Osteoblast (primary cell): ENCODE measurements around the gene RECQL5. TPM values are rescaled to one million over a fixed set of nuclear protein-coding genes. Genes with fewer than 3 reads are reported as not detected.

Experiments
- DNase-seq: peaks from one replicate; pipeline ENCODE4 v3.0.0; 2011; ENCODE audit warnings: low spot score, mixed read lengths; ENCODE audit not compliant: insufficient read length; ENCODE audit errors: missing footprints
- H2AFZ ChIP-seq: 2 replicates; pipeline ENCODE4 v1.6.0; 2011; ENCODE audit warnings: mild to moderate bottlenecking, low read length
- H3K27ac ChIP-seq: 2 replicates; pipeline ENCODE4 v1.5.1; 2011; ENCODE audit warnings: mild to moderate bottlenecking, low read depth, low read length, moderate library complexity
- H3K27me3 ChIP-seq: 2 replicates; pipeline ENCODE4 v1.6.0; 2012; ENCODE audit warnings: mild to moderate bottlenecking, control low read depth, inconsistent platforms, low read length, moderate library complexity; ENCODE audit not compliant: insufficient read depth
- H3K36me3 ChIP-seq: 2 replicates; pipeline ENCODE4 v1.5.1; 2011; ENCODE audit warnings: mild to moderate bottlenecking, low read length, control low read depth, moderate library complexity; ENCODE audit not compliant: insufficient read depth
- H3K4me1 ChIP-seq: 2 replicates; pipeline ENCODE4 v1.5.1; 2011; ENCODE audit warnings: mild to moderate bottlenecking, low read length, control low read depth, moderate library complexity; ENCODE audit not compliant: insufficient read depth
- H3K4me2 ChIP-seq: 2 replicates; pipeline ENCODE4 v1.6.0; 2011; ENCODE audit warnings: mild to moderate bottlenecking, low read length; ENCODE audit not compliant: insufficient read depth
- H3K4me3 ChIP-seq: fragments of 200-600 bp; sonication (generic); 3 replicates; pipeline ENCODE4 v1.5.1; 2012; ENCODE audit warnings: mild to moderate bottlenecking, low read length, inconsistent platforms; ENCODE audit not compliant: insufficient read depth
- H3K79me2 ChIP-seq: 2 replicates; pipeline ENCODE4 v1.6.0; 2012; ENCODE audit warnings: mild to moderate bottlenecking, low read length, control low read depth, inconsistent platforms; ENCODE audit not compliant: insufficient read depth
- H3K9me3 ChIP-seq: 2 replicates; pipeline ENCODE4 v1.5.1; 2011; ENCODE audit warnings: low read depth, low read length, control low read depth
- H4K20me1 ChIP-seq: 2 replicates; pipeline ENCODE4 v1.6.0; 2012; ENCODE audit warnings: mild to moderate bottlenecking, low read length, control low read depth; ENCODE audit not compliant: insufficient read depth
- CTCF ChIP-seq: IDR thresholded peaks from 2 replicates; pipeline ENCODE4 v1.5.1; 2011; ENCODE audit warnings: mild to moderate bottlenecking, low read depth, low read length, moderate library complexity; ENCODE audit errors: extremely low read depth
- total RNA-seq: library from RNA; depleted of rRNA; stranded (reverse); fragments of >200 nt; gene quantifications from 2 replicates; pipeline ENCODE4 v1.2.3, GENCODE V29; 2012

Gene RECQL5
- total RNA-seq, 1 donor = 17.7 TPM

GRCh38 chr17:75685499-75685898 is 18.5 kb upstream of the RECQL5 start:
- TF ChIP-seq CTCF = no peak
- no peak overlapping the region for H3K4me3 ChIP-seq
- peaks cover 61% of the 10 kb centered on the region for H3K4me1 ChIP-seq
- peaks cover 4% of the 10 kb centered on the region for H3K36me3 ChIP-seq
- no peaks in the 10 kb centered on the region for H3K27me3 ChIP-seq
- H3K79me2 ChIP-seq = peaks cover 76% of the 10 kb centered on the region
- peak overlapping the region; percentile 74 for H3K27ac ChIP-seq
- peak overlapping the region; percentile 14 for H3K4me2 ChIP-seq
- no peaks in the 10 kb centered on the region for H3K9me3 ChIP-seq
- no peak overlapping the region for H2AFZ ChIP-seq
- H4K20me1 ChIP-seq = peaks cover 17% of the 10 kb centered on the region
- no peak for DNase-seq

GRCh38 chr17:75684924-75685323 is 18.0 kb upstream of the RECQL5 start:
- no peak overlapping the region for H2AFZ ChIP-seq
- H4K20me1 ChIP-seq = peaks cover 17% of the 10 kb centered on the region

GRCh38 chr17:75684249-75684648 is 17.3 kb upstream of the RECQL5 start:
- no peak for TF ChIP-seq CTCF
- H3K27me3 ChIP-seq = no peaks in the 10 kb centered on the region
- H3K79me2 ChIP-seq = peaks cover 77% of the 10 kb centered on the region
- peak overlapping the region; percentile 74 for H3K27ac ChIP-seq
- peak overlapping the region; percentile 16 for H3K4me2 ChIP-seq
- peaks cover 60% of the 10 kb centered on the region for H3K4me1 ChIP-seq
- no peak overlapping the region for H2AFZ ChIP-seq
- H3K36me3 ChIP-seq = no peaks in the 10 kb centered on the region
- H3K9me3 ChIP-seq = no peaks in the 10 kb centered on the region
- H4K20me1 ChIP-seq = peaks cover 17% of the 10 kb centered on the region
- H3K4me3 ChIP-seq = no peak overlapping the region
- DNase-seq = no peak

More at GRCh38 chr17:75684924-75685323, 18.0 kb upstream of the RECQL5 start:
- Histone ChIP-seq H3K27me3 (no peaks in the 10 kb centered on the region), H3K27ac (peak overlapping the region; percentile 74), H3K9me3 (no peaks in the 10 kb centered on the region), H3K36me3 (peaks cover under 1% of the 10 kb centered on the region), H3K4me1 (peaks cover 60% of the 10 kb centered on the region), H3K4me2 (peak overlapping the region; percentile 14), H3K79me2 (peaks cover 76% of the 10 kb centered on the region), H3K4me3 (no peak overlapping the region)
- DNase-seq = no peak
- no peak for TF ChIP-seq CTCF

- Histone ChIP-seq H3K4me1 (peaks cover 58% of the 10 kb centered on the region), H3K9me3 (no peaks in the 10 kb centered on the region), H2AFZ (no peak overlapping the region), H3K79me2 (peaks cover 75% of the 10 kb centered on the region), H4K20me1 (peaks cover 17% of the 10 kb centered on the region), H3K4me3 (no peak overlapping the region), H3K36me3 (peaks cover 2% of the 10 kb centered on the region), H3K27me3 (no peaks in the 10 kb centered on the region), H3K4me2 (peak overlapping the region; percentile 16), H3K27ac (peak overlapping the region; percentile 74)
- peak; percentile 89 for DNase-seq
- no peak for TF ChIP-seq CTCF
Measured at GRCh38 chr17:75683583-75683982, 16.6 kb upstream of the RECQL5 start.
